Activated gamma-delta T cell (primary cell): ENCODE measurements around the gene TNPO3.
A peak's percentile ranks its signal among the peaks of the same experiment; 100 is the strongest.

ENCODE experiments used
- DNase-seq: peaks from one replicate; lab custom pipeline; 2025; lab: John Stamatoyannopoulos, UW
- total RNA-seq, 2 donors: gene quantifications; one replicate each; lab custom pipeline; 2026; lab: John Stamatoyannopoulos, UW

TNPO3 gene
- 118 to 123 reads per million in 2 donors for total RNA-seq

GRCh38 chr7:129054438-129055293 is at the start of gene TNPO3:
TSS of gene TNPO3 (minus strand) at chr7:129055111. CDS start at chr7:129054770, 341 bp downstream.
- DNase-seq: peak; percentile 65

DNA sequence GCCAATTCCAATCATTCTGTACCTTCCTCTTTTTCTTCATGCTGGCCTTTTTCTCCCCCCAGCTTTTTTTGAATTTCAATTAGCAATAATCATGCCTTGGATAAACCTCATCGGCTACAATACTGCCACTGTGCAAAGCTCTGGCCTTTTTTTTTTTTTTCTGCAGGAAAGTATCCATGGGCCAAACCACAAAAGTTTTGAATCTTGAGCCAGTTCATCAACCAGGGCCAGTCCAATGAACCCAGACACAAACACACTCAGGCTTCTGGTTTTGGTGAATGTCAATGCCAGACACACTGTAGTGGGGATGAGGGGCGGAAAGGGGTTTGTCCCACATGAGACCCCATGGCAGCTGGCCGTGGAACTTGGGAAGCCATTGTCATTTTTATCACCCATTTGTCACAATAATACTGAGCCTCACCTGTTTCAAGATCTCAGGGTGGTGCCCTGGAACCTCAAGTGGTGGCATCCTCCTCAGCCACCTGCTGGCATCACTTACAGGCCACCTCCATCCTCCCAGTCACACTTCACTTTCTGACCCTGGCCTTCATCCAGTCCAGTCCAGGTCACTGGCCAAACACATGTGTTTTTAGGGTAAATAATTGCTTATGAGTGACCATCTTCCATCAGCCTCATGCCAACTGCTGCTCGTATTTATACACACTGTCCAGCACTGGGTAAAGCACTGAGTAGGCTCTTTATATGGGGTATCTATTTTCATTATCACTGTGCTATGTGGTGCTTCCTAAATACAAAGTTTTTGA is 48.8 kb upstream of the TNPO3 start:
- no peak for DNase-seq

- no peak for DNase-seq
These were observed 46.8 kb upstream of the TNPO3 start for GRCh38 chr7:129101746-129102145.

GRCh38 chr7:129100827-129101166 is 45.9 kb upstream of the TNPO3 start:
- no peak for DNase-seq

GRCh38 chr7:129098409-129099084 is 43.6 kb upstream of the TNPO3 start:
- DNase-seq: no peak

DNA sequence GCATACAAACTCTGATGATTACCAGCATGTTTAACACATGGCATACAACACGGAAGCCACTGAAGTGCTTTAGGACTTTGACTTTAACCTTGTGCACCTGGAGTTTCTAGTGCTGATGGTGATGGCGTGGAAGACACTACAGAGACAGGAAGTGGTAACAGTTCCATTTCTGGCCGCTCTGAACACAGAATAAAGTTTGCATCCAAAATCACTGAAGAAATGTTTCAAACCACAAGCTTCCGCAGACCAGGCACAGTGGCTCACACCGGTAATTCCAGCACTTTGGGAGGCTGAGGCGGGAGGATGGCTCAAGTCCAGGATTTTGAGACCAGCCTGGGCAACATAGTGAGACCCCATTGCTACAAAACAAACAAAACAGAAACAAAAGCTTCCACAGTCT is 40.3 kb upstream of the TNPO3 start:
- DNase-seq: no peak

- DNase-seq: no peak
These were observed 39.6 kb upstream of the TNPO3 start for GRCh38 chr7:129094501-129094900.

DNA sequence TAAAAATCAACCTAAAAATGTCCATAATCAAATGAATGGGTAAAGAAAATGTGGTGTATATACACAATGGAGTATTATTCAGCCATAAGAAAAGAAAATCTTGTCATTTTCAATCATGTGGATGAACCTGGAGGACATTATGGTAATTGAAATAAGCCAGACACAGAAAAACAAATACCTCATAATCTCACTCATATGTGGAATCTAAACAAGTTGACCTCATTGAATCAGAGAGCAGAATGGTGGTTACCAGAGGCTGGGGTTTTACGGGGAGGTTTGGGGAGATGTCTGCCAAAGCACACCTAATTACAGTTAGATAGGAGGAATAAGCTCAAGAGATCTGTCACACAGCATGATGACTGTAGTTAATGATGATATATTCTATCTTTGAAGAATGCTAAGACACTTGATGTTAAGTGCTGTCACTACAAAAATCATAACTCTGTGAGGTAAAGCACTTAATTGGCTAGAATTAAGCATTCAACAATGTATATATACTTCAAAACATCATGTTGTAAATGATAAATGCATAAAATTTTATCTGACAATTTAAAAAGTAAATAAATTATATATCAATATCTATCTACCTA is 39.1 kb upstream of the TNPO3 start:
- no peak for DNase-seq

DNA sequence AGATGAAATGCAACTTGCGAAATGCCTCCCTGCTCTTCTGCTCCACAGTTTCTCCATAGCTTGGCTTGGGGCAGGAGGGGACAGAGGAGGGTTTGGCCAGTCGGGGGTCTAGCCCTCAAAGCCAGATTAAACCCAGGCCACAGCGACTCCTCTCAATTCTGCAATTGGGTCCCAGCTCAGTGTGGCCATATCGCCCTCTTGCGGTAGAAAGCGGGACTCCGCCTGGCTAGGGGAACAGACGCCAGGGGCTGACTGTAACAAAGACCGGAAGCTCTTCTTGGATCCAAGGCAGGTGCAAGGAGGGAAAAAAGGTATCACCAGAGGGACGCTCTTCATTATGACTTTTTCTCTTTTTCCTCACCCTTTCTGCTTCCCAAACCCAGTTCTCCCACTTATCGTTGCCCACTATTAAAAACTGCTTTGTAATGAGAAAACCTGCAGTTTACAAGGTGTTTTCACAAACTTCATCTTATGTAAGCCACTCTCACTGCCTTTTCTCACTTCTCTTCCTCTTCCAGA is 36.6 kb upstream of the TNPO3 start:
- no peak for DNase-seq

DNA sequence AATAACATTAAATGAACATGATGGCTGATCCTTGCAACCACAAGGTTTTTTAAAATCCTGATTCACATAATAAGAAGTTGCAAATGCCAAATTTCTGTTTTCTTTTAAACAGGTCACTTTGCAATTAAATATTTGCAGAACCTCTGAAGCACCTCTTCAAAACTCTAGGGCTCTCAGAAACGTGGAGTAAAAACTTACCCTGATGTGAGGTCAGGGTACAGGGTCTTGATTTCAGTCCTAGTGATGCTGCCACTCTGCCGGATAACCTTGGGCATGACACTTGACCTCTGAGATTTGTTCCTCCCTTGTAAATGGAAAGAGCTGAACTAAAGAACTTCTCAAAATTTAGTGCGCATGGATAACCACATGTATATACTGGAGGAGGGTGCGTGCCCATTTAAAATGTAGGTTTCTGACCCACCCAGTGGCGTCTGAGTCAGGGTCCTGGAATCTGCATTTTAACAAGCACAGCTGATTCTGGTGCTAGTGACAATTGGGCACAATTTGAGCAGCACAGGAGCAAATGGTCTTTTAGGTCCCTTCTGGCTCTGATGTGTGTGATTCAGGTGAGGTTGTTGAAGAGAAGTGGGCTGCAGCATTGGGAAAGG is 35.5 kb upstream of the TNPO3 start:
- DNase-seq: no peak

DNA sequence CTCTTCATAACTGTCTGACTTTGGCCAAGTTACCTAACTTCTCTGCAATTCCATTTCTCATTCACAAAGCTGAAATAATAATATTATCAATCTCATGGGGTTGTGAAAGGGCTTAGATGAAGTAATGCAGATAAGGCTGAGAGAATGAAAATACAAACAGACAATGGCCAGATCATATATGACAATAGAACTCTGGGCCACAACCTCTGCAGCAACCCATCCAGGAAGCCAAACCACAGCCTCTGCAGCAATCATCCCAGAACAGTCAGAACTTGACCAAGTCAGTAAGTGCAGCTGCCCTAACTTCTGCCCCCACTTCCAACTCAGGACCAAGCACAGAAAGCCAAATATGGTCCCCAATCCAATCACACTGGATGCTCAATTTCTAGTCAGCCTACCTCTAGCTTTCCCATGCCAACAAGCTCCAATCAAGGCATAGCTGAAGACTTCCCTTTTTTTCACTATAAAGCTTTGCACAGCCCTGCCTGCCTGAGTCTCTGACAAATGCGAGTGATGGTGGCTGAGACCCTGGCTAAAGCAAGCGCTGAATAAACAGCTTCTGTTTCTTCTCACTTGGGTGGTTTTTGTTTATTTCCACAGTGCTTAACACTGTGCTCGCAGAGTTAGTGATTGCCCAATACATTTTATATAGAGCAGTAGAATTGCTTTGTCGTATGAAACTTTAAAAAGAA is 34.8 kb upstream of the TNPO3 start:
- DNase-seq: no peak

DNA sequence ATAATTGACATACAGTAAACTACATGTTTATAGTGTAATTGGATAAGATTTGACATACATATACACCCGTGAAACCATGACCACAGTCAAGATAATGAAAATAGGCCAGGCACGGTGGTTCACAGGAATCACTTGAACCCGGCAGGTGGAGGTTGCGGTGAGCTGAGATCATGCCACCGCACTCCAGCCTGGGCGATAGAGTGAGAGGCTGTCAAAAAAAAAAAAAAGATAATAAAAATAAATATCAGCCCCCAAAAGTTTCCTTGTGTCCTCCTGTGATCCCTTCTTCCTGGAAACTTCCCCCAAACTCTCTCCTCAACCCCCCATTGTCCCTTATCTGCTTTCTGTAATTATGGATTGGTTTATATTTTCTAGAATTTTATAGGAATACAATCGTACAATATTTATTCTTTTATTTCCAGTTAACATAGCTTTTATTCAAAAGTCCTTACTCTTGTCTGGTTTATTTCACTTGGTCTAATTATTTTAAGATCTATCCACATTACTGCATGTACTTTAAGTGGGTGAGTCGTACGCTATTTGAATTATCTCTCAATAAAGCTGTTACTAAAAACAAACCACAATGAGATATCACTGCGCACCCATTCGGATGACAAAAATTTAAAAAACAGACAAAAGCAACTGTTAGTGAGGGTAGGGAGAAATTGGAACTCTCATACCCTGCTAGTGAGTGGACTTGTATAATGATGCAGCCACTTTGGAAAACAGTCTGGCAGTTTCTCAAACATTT is 30.1 kb upstream of the TNPO3 start:
- DNase-seq: no peak

DNA sequence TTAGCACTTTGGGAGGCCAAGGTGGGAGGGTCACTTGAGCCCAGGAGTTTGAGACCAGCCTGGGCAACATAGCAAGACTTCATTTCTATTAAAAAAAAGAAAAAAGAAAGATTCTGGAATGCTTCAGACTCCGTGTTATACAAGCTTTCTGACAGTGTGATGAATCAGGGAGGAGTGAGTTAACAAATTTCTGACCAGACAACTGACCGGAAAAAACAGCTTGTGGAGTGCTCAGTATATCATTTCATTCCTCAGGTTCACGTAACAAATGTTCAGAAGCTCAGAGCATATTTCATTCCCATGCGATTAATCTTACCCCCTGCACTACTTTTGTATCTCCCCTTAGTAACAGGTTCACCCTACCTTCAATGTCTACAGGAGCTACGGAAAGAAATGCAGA is 28.6 kb upstream of the TNPO3 start:
- no peak for DNase-seq

DNA sequence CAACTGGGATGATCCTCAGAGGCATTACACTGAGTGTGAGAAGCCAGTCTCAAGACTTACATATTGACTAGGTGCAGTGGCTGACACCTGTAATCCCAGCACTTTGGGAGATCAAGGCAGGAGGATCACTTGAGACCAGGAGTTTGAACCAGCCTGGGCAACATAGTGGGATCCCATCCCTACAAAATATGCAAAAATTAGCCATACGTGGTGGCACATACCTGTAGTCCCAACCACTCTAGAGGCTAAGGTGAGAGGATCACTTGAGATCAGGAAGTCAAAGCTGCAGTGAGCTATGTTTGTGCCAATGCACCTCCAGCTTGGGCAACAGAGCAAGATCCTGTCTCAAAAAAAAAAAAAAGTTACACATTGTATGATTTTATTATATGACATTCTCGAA is 23.5 kb upstream of the TNPO3 start:
- DNase-seq: no peak

- DNase-seq: no peak
These were observed 22.0 kb upstream of the TNPO3 start for GRCh38 chr7:129076886-129077285.

DNA sequence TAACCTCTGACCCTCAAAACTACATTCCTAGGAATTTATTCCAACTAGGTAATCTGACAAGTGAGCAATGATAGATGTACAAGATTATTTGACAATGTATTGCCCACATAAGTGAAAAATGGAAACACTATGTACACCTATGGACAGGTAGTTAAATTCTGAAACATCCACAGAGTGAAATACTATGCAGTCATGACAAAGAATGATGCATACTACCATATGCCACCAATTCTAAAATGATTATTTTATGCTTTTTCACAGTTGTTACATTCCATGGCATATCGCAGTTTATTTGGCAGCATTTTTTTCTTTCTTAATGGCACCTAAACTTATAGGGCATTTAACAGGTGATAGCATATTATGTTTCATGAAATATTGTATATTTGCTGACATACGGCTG is 20.1 kb upstream of the TNPO3 start:
- DNase-seq: no peak

DNA sequence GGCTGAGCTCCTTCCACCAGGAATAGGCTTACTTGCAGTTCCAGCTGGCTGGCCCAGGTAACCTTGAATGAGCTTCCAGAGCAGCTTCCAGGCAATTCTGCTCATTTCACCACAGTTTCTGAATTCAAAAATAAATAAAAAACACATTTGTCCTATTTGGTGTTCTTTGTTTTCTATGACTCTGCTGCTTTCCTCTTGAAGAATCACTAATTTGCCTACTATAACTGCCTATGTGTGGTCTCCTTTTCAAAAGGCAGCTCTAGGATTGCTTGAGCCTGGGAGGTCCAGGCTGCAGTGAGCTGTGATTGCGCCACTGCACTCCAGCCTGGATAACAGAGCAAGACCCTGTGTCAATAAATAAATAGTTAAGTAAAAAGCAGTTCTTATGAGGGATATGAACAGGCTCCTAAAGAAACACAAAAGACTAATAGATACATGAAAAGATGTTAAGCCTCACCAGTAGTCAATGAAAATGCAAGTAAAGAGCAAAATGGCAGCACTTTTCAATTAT is 19.5 kb upstream of the TNPO3 start:
- no peak for DNase-seq

GRCh38 chr7:129073738-129074137 is 18.8 kb upstream of the TNPO3 start:
- DNase-seq: no peak

DNA sequence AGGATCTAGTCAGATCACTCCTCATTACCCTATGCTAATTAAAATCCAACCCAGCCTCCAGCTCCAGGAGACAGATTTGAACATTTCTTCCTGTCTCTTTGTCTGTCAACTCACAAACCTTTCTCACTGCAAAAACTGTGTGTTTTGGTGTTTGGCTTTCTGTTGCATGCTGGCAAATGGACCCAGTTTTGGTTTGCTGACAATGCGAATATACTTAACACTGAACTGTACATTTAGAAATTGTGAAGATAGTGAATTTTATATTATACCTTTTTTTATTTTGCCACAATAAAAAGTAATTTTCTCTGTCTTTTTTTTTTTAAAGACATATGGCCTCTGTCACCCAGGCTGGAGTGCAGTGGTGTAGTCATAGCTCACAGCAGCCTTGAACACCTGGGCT is 18.3 kb upstream of the TNPO3 start:
- DNase-seq: no peak

DNA sequence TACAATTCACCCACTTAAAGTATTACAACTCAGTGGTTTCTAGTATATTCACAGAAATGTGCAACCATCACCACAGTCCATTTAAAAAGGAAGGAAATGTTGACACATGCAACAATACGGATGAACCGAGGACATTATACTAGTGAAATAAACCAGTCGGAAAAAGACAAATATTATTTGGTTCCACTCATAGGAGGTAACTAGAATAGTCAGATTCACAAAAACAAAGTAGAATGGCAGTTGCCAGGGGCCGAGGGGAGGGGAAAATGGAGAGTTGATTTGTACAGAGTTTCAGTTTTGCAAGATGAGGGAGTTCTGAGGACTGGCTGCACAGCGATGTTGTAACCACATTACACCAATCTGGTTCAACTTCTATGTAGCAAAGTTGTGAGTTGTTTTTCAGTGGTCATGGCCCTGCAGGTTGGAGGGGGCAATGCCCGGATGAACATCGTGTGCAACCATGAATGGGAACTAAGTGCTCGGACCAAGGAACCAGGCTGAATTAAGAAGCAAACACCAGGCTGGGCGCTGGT is 17.6 kb upstream of the TNPO3 start:
- DNase-seq: no peak
